Measurements from ENCODE around the gene SNX21.

Gene SNX21

GRCh38 chr20:45863543-45864470, 30.2 kb downstream of the SNX21 start:
- H3K9ac ChIP-seq (ENCODE audit: low read length) = no peak overlapping the region
- H3K79me2 ChIP-seq (ENCODE audit: insufficient read depth, low read length) = no peaks in the 10 kb centered on the region
- no peaks in the 10 kb centered on the region for H3F3A ChIP-seq (ENCODE audit: insufficient read depth)
- no peak overlapping the region for H3K4me2 ChIP-seq (ENCODE audit: low read depth, low read length, poor library complexity, severe bottlenecking)
- H4K20me1 ChIP-seq (ENCODE audit: low read depth, low read length) = no peaks in the 10 kb centered on the region
- no peaks in the 10 kb centered on the region for H3K9me3 ChIP-seq (ENCODE audit: insufficient read depth, low read length)
- H3K36me3 ChIP-seq (ENCODE audit: low read length) = no peaks in the 10 kb centered on the region
- no peaks in the 10 kb centered on the region for H3K9me2 ChIP-seq (replicated peaks; ENCODE audit: insufficient read depth, low read length)
- H3K27me3 ChIP-seq (ENCODE audit: low read length) = no peaks in the 10 kb centered on the region
- H2AFZ ChIP-seq (ENCODE audit: low read depth, low read length, severe bottlenecking) = no peak overlapping the region
- H3K4me3 ChIP-seq (ENCODE audit: insufficient read depth, low read length, poor library complexity, severe bottlenecking) = no peak overlapping the region
- TF ChIP-seq CTCF (IDR thresholded peaks at IDR 0.05; ENCODE audit: insufficient read depth, low read length, poor library complexity, severe bottlenecking) = no peak
- TF ChIP-seq EZH2phosphoT487 (conservative IDR thresholded peaks at IDR 0.05; ENCODE audit: low read length) = no peak
- H3K27ac ChIP-seq (ENCODE audit: low read depth, low read length) = no peak overlapping the region

- H3K9me3 ChIP-seq (ENCODE audit: insufficient read depth, low read length) = no peaks in the 10 kb centered on the region
- no peak overlapping the region for H3K27ac ChIP-seq (ENCODE audit: low read depth, low read length)
- no peaks in the 10 kb centered on the region for H3F3A ChIP-seq (ENCODE audit: insufficient read depth)
- no peak overlapping the region for H2AFZ ChIP-seq (ENCODE audit: low read depth, low read length, severe bottlenecking)
- no peaks in the 10 kb centered on the region for H3K27me3 ChIP-seq (ENCODE audit: low read length)
- TF ChIP-seq EZH2phosphoT487 (conservative IDR thresholded peaks at IDR 0.05; ENCODE audit: low read length) (no peak), CTCF (IDR thresholded peaks at IDR 0.05; ENCODE audit: insufficient read depth, low read length, poor library complexity, severe bottlenecking) (no peak)
- H3K36me3 ChIP-seq (ENCODE audit: low read length) = no peaks in the 10 kb centered on the region
- no peaks in the 10 kb centered on the region for H3K79me2 ChIP-seq (ENCODE audit: insufficient read depth, low read length)
- no peak overlapping the region for H3K4me3 ChIP-seq (ENCODE audit: insufficient read depth, low read length, poor library complexity, severe bottlenecking)
- no peaks in the 10 kb centered on the region for H3K9me2 ChIP-seq (replicated peaks; ENCODE audit: insufficient read depth, low read length)
- H4K20me1 ChIP-seq (ENCODE audit: low read depth, low read length) = no peaks in the 10 kb centered on the region
- H3K4me2 ChIP-seq (ENCODE audit: low read depth, low read length, poor library complexity, severe bottlenecking) = no peak overlapping the region
- no peak overlapping the region for H3K9ac ChIP-seq (ENCODE audit: low read length)
Observed at GRCh38 chr20:45866454-45866853, 32.9 kb downstream of the SNX21 start.

GRCh38 chr20:45867136-45867818, 33.7 kb downstream of the SNX21 start:
- H3K9me3 ChIP-seq (ENCODE audit: insufficient read depth, low read length) = no peaks in the 10 kb centered on the region
- no peaks in the 10 kb centered on the region for H3F3A ChIP-seq (ENCODE audit: insufficient read depth)
- no peak overlapping the region for H2AFZ ChIP-seq (ENCODE audit: low read depth, low read length, severe bottlenecking)
- no peaks in the 10 kb centered on the region for H4K20me1 ChIP-seq (ENCODE audit: low read depth, low read length)
- no peaks in the 10 kb centered on the region for H3K79me2 ChIP-seq (ENCODE audit: insufficient read depth, low read length)
- H3K9me2 ChIP-seq (replicated peaks; ENCODE audit: insufficient read depth, low read length) = no peaks in the 10 kb centered on the region
- H3K9ac ChIP-seq (ENCODE audit: low read length) = no peak overlapping the region
- no peaks in the 10 kb centered on the region for H3K36me3 ChIP-seq (ENCODE audit: low read length)
- no peak overlapping the region for H3K4me3 ChIP-seq (ENCODE audit: insufficient read depth, low read length, poor library complexity, severe bottlenecking)
- TF ChIP-seq CTCF (IDR thresholded peaks at IDR 0.05; ENCODE audit: insufficient read depth, low read length, poor library complexity, severe bottlenecking) = no peak
- TF ChIP-seq EZH2phosphoT487 (conservative IDR thresholded peaks at IDR 0.05; ENCODE audit: low read length) = no peak
- H3K27ac ChIP-seq (ENCODE audit: low read depth, low read length) = no peak overlapping the region
- H3K27me3 ChIP-seq (ENCODE audit: low read length) = no peaks in the 10 kb centered on the region
- H3K4me2 ChIP-seq (ENCODE audit: low read depth, low read length, poor library complexity, severe bottlenecking) = no peak overlapping the region

Data from SU-DHL-6 (cell line).